HG02759 (cell line): ENCODE data around the gene PLXNC1.

Experiments
- ATAC-seq: cut with Tn5 transposase; IDR thresholded peaks from one replicate; pipeline ENCODE4 v1.9.1; 2021; ENCODE audit warnings: mild to moderate bottlenecking, moderate library complexity; ENCODE audit not compliant: unreplicated experiment

Gene PLXNC1

DNA sequence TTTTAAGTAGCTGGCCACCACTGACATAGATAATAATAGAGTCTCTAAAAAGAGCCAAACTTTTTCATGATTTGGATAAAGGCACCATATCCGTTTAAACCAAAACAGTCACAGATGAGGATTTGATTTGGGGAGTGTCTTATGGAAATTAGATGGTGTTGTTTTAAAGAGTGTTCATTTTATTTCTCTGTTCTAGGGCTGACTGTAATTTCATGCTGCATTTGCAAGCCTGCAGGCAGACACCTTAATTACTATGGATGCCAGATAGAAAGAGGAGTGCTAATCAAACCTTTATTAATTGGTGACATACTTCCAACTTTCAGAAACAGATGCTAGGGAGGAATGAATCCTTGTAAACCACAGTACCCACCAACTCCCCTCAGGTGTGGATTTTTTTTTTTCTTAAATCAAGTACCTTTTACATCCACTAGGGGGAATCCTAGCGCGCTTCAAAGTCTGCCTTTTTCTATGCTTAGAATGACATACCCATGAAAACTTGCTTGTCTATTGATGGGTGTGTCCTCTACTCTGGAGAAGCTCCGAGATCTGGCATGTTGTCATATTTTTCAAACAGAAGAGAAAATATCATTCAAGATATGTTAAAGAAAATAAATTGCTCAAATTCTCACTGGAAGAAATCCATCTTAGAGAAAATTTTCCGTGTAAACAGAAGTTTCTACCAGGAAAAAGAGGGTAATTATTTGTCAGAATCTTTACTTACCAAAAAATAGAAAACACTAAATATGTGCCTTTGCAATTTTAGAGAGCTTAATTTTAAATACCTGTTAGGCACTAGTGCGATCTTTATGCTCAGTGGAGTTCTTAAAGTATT is 14.2 kb upstream of the PLXNC1 start:
- peak; percentile 61 for ATAC-seq

DNA sequence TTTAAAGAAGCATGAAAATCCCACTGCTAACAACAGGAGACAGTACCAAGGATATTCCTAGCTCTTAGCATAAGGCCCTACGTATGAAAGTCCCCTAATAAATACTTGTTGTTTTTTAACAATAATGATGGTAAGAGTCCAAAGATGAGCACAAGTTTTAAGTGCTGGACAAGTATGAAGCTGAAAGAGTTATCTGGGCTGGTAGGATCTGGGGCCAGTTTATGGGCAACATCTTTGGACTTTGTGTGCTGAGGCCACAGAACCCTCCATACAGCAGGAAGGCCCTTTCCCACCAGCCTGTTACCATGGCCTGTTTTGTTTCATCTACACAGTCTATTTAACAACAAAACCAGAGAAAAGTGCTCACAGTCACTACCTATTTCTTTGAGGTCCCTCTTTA is 12.5 kb upstream of the PLXNC1 start:
- ATAC-seq: no peak

DNA sequence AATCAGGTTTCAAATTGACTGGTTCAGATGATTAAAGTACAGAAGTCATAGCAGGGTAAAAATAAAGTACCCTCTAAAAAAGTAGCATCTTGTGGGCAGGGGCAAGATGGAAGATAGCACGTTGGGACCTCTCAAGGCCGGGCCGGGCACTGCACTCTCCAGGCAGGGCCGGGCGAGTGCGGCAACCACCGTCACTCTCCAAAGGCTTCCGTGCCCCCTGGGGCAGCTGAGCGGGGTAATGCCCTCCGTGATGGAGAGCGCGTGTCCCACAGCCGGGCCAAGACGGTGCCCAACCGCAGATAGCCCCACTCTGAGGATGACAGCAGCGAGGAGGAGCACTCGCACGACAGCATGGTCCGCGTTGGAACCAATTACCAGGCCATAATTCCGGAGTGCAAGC is 8.6 kb upstream of the PLXNC1 start:
- ATAC-seq: no peak

DNA sequence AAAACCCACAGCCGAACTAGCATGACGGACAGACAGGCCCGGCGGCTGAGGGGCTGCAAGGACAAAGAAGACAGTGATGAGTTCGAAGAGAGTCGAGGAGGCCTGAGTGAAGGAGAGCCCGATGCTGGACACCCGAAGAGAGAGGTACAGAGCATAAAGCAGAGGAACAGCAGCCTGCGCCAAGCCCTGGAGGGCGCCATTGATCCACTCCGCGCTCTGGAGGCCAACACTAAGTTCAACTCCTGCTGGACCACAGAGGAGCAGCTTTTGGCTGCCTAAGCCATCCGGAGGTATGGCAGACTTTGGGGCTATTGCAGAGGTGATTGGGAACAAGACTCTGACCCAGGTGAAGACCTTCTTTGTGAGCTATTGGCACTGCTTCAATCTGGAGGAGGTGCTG is 7.8 kb upstream of the PLXNC1 start:
- peak; percentile 43 for ATAC-seq

DNA sequence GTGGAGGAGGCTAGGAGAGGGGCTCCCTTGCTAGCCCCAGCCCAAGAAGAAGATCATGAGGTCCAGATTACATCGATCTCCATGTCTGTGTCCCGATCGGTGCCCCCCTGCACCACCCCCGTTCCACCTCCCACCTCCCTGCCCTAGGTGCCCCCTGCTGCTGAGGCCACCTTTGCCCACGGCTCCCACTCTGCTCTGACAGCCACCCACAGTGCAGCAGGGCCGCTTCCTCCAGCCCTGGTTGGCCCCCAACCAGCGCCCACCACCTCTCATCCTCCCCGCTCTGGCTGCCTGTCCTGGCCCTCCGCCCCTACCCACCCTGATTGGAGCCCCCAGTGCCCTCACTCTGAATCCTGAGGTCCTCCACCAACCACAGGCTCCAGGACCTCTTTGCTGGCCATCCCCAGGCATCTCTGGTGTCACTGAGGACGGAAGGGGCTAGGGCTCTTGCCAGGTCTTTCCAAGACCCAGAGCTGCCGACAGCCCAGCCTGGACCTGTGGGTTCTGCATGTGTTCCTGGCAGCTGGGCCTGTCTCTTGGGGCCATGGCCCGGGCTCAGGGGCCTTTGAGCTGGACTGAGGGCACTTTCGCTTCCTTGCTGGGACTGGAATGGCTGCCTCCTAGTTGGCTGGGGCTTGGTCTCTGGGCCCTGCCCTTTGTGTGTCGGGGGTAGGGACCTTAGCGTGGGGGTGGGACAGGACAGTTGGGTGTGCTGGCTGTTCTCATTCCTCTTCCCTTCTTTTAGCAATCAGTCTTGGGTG is 7.2 kb upstream of the PLXNC1 start:
- no peak for ATAC-seq

DNA sequence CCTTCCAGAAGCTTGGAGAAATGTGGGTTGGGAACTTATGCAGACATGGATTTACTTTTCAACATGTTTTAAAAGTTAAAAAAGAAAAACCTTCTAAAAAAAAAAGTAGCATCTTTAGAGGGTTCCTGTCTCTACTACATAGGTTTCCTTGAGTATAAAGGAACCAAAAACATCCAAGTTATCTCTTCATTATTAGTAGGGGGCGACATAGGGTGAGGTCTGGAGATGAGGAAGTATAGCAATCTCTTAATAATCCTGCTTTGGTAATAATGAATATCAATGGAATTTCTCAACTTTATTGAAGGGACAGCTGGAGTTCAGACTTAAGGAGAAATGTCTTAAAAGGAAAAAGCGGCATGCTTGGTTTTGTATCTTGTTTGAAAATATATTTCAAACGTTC is 6.5 kb upstream of the PLXNC1 start:
- ATAC-seq: no peak

DNA sequence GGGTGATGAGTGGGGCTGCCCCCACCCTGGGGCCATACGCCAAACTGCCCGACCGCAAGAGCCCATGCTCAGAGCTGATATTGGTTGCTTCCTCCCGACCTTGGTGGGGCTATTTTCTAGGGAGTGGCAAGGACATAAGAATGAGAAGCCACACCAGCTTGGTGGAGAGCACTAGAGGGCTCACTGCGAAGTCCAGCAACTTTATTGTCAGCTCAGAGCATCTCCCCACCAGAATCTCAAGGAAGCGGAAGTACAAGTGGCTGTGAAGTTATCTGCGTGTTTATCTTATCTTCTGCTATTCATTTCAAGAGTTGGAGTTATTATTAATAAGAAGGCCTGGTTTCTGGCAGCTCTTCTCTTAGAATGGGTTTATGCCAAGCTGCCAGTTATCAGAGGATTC is 4.9 kb upstream of the PLXNC1 start:
- ATAC-seq: no peak

DNA sequence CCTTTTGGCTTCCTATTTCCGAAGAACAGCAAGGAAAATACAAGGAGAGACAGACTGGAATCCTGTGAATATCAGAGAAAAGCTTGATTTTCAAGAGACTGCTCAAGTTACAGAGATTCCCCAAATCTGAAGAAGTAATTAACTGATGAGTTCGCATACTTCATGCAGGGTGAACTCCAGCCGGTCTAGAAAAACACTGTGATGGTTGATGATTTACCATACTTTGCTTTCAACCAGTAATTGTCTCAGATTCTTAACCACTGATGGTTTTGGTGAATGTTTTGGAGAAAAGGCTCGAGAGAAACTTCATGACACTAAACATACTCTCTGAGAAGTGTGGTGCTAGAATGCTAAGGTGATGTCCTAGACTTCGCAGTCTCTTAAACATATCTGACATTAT is 4.4 kb upstream of the PLXNC1 start:
- ATAC-seq: no peak

DNA sequence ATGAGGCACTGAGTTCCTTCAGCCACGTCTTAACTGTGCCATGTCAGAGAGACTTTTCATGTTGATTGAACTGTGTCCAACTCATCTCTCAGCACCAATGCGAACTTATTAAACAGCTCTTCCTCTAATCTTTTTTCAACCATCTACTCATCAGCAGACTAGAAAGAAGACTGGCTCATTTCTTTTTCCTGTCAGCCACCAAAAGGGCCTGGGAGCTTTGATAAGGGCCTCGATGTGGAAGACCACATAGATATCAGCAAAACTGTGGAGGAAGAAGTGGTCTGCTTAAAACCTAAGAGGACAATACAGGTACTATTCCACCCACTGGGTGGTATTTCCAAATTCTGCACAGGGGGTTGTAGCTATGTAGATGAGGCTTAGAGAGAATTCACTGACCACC is 3.6 kb upstream of the PLXNC1 start:
- no peak for ATAC-seq

DNA sequence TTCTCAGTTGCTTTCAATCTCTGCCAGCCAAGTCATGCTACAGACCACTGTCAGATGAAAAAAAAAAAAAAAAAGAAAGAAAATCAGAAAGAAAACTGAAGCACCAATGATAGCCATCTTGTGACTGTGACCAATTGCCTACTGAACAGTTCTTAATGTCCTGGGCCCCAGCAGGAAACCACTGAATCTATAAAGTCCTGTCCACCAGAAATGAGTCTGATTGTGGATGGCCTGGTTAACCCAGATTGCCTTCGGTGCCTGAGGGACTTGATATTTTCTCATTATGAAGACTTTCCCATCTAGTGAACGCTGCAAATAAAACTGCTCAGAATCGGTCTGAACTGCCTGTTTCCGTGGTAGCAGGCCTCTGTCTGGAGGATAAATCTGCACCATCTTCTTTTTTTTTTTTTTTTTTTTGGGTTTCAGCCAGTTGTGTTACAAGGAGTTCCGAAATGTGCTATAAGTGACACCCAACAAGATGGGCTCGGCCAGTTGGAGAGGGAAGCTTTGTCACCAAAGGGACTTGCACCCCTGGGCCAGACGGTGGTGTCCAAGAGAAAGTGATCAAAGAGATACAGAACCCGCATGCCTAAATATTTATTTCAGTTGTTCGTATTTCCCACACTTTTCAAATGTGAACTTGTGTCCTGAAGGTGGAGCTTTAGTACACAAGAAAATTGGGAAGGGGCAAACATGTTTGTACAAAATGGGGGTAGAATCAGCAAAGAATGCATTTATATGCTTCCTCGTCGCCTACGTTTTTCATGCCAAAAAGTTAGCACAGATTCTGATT is 3.0 kb upstream of the PLXNC1 start:
- ATAC-seq: no peak

DNA sequence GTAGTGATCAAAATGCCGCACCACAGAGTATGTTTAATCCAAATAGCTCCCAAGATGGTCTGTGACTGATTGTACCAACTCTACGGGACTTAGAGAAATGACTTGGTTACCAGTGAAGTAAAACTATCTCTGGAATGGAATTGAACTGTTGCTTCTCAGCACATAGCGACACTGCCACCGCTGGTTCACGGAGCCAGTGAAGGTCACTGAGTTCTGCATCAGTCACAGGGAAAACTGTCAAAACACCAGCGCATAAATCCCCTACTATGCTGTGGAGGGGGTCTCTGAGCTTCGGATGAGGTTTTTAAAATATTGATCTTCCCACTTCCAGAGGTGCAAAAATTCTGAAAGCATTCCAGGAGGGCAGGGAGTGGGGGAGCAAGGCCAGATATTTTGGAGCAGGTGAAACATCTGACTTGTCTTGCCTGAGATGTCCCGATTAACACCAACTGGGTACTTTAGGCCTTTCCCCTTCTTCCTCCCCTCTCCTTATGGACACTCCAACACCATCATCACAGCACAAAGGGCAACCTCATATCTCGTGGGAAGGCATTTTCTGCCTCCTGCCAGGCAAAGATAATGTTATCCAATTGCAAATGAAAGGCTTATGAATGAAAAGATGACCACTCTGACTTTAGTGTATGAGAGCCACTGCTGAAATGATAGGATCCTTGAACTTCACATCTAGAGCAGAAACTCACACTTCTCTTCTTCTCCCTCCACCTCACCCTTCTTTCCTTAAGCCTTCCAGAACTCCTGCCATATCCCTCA is 2.0 kb upstream of the PLXNC1 start:
- ATAC-seq: no peak

DNA sequence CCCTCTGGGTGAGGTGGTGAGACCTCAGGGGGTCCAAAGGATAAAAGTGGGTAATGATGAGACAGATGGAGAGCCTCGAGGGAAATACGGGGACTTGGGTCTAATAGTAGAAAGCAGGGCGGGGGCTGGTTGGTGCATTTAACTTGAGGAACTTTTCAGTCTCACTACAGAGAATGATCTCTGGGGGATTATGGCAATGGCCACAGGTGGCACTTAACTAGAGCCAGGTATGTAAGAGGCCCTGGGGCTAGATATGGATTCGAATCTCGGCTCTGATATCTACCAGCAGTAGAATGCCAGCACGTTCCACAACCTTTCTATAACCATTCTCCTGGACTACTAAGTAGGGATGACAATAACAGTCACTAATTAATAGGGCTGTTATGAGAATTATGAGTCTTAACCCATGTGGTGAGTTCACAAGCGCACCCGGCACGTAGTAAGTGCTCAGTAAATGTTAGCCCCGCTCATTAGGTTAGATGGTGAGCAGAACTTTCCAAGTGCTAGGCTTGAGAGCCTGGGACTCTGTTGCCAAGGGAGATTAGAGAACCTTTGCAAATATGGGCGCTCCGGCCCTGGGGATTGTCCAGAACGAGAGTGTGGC is 888 bp upstream of the PLXNC1 start:
- no peak for ATAC-seq

DNA sequence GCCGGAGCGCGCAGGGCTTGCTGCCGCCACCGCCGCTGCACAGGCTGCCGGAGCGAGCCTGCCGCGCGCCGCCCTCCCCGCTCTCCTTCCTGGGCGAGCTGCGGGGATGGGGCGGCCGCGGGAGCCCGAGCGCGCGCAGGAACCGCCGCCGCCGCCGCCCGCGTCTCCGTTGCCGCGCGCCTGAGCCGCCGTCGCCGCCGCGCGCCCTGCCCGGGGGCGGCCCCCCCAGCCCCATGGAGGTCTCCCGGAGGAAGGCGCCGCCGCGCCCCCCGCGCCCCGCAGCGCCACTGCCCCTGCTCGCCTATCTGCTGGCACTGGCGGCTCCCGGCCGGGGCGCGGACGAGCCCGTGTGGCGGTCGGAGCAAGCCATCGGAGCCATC is 352 bp downstream of the PLXNC1 start:
- ATAC-seq: peak; percentile 17

DNA sequence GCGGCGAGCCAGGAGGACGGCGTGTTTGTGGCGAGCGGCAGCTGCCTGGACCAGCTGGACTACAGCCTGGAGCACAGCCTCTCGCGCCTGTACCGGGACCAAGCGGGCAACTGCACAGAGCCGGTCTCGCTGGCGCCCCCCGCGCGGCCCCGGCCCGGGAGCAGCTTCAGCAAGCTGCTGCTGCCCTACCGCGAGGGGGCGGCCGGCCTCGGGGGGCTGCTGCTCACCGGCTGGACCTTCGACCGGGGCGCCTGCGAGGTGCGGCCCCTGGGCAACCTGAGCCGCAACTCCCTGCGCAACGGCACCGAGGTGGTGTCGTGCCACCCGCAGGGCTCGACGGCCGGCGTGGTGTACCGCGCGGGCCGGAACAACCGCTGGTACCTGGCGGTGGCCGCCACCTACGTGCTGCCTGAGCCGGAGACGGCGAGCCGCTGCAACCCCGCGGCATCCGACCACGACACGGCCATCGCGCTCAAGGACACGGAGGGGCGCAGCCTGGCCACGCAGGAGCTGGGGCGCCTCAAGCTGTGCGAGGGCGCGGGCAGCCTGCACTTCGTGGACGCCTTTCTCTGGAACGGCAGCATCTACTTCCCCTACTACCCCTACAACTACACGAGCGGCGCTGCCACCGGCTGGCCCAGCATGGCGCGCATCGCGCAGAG is 873 bp downstream of the PLXNC1 start:
- peak; percentile 38 for ATAC-seq

DNA sequence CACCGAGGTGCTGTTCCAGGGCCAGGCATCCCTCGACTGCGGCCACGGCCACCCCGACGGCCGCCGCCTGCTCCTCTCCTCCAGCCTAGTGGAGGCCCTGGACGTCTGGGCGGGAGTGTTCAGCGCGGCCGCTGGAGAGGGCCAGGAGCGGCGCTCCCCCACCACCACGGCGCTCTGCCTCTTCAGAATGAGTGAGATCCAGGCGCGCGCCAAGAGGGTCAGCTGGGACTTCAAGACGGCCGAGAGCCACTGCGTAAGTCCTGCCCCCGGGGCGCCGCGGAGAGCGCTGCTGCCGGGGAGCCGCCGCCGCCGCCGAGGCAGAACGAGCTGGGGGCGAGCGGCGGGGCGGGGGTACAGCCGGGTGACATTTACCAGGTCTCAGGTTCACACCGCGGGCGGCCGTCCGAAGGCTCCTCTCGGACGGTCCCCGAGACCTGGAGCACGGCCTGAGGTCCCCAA is 1.4 kb downstream of the PLXNC1 start:
- no peak for ATAC-seq

DNA sequence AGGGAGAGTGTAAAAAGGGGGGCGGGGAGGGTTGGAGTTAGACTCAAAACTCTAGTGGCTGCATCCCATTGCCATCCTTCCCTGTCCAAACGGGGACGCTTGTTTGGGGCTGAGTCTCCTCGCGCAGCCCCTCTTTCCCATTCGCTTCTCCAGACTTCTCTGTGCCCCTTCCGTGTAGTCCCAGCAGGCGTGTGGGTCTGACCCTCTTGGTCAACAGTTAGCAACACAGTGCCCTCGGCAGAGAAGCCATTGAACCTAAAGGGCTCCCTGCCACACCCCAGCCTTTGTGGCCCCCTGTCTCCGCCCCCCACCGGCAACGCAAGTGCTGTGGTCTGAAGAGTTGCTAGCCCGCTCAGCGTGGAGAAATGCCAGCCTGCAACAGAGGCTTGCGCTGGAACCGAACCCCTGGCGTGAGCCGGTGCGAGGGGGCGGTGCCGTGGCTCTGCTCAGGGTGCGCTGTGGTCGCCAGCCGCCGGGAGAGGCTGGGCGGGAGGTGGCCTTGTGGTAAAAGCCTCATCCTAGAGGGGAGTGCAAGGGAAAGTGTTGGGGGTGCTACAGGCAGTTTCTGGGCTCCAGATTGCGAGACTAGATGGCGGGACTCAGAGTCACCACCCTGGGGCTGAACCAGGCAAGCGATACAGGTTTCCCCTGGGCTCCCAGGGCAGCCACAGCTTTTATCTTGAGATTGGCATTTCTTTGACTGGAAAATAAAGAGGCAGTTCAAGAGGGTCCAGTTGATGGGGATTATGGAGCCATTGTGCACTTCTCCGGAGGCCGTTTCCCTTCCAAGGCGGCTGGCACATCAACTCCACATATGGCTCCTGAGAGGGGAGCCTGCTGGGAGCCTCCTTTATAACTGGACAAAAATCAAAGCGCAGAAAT is 2.1 kb downstream of the PLXNC1 start:
- no peak for ATAC-seq

DNA sequence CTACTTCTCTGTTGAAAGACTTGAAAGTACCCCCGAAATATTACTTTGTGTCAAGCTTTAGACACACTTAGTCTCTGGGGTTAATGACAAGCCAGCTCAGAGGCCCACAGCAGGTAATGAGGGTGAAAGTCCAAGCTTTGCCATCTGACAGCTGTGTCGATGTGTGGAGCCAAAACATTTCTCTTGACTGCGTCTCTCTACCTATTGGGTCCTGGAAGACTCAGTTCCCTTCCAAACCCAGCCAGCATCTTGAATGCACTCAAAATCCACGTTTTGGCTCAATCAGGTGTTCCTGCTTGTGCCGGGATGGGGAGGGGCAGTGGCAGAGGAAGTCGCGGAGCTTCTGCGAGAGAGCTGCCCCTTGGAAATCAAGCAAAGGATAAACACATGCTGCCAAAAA is 3.2 kb downstream of the PLXNC1 start:
- ATAC-seq: no peak

DNA sequence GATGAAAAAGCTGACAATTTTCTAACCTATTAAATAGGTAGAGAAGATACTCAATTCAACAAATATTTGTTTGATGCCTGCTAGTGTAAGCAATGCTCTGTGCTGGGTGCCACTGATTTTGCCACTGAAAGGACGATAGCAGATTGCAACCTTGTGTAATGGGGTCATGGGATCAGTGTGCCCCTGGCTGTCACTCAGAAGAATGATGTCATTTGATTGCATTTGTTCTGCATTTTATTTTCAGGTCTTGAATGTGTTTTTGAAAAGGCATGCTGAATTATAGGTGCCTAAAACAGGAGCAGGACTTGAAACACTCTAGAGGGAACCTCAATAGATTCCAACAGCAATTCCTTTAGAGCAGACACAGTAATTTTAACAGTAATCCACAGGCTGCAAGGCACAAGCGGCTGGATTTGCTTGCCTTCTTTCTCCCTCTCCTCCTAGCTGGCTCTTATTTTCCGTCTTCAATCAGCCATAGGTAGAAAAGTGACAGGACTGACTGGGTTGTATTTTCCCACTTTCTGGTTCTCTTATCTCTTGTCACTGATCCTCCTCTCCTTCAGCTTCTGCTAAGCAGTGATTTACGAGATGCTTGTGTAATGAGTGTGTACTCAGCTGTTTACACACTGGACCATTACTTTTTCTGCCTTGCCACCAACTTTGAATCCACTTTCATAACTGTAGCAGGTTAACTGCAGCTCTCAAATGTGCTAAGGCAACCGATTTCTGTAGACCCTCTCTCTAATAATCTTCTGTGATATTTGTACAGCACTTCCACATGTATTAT is 4.1 kb downstream of the PLXNC1 start:
- no peak for ATAC-seq
